HepG2 (cell line): ENCODE measurements around the gene AGK. TPM values are rescaled to one million over a fixed set of nuclear protein-coding genes. Genes with fewer than 3 reads are reported as not detected.

Source experiments
- ATAC-seq: fragments of 200-7000 bp; cut with Tn5 transposase; 3 replicates; pipeline ENCODE4 v1.9.1; 2020; ENCODE audit warnings: mild to moderate bottlenecking, moderate library complexity
- BruUV-seq: library from RNA; stranded (reverse); fragments of 400-500 nt; replicated peaks from 2 replicates; lab custom pipeline; 2021; lab: Mats Ljungman, UMichigan
- CTCF ChIA-PET: fragments of 300-600 bp; formaldehyde crosslinking; extraction: SDS; loops from one replicate; lab custom pipeline; 2021; ENCODE audit warnings: low total read pairs, inconsistent platforms, low intra/inter-chr PET ratio; lab: Yijun Ruan, JAX
- POLR2A ChIA-PET: fragments of 350-600 bp; sonication (Branson Sonifier 250); formaldehyde crosslinking; loops from one replicate; lab custom pipeline; 2020; ENCODE audit warnings: antibody characterized with exemption, inconsistent platforms; lab: Yijun Ruan, JAX
- DNase-seq: peaks from one replicate; pipeline ENCODE4 v3.0.0-alpha.2; 2015; ENCODE audit warnings: low spot score
- FAIRE-seq: peaks from 3 replicates; lab custom pipeline; 2011; peaks lifted over from hg19 to GRCh38; lab: Jason Lieb, UNC
- H2AFZ ChIP-seq: one replicate; pipeline ENCODE4 v1.6.1; 2011; ENCODE audit warnings: low read length, inconsistent platforms
- H3K27ac ChIP-seq: fragments of 300-600 bp; 3 replicates; pipeline ENCODE4 v1.8.0; 2011; ENCODE audit warnings: mixed run types, mild to moderate bottlenecking, mixed read lengths, low read length, inconsistent platforms; ENCODE audit not compliant: insufficient read depth; ENCODE audit errors: extremely low read length
- H3K27me3 ChIP-seq, 2 experiments: fragments of 200-600 bp in 1 of 2; 2 replicates in 1 of 2; 3 replicates in 1 of 2; pipeline versions ENCODE4 v1.6.0 to v1.8.0; 2011; ENCODE audit warnings: low read length in 2 of 2, mild to moderate bottlenecking in 2 of 2, moderate library complexity in 2 of 2, inconsistent platforms in 1 of 2; ENCODE audit not compliant: insufficient read depth in 2 of 2, control insufficient read depth in 1 of 2
- H3K36me3 ChIP-seq, 2 experiments: fragments of 200-600 bp in 1 of 2; replicated peaks in 1 of 2; 2 replicates in 1 of 2; 3 replicates in 1 of 2; pipeline versions ENCODE4 v1.5.1 to v1.8.0; 2011; ENCODE audit warnings: low read length in 2 of 2, inconsistent platforms in 1 of 2; ENCODE audit not compliant: insufficient read depth in 2 of 2, control insufficient read depth in 1 of 2
- H3K4me1 ChIP-seq: 2 replicates; pipeline ENCODE4 v1.5.1; 2012; ENCODE audit warnings: low read length, inconsistent platforms; ENCODE audit not compliant: insufficient read depth
- H3K4me2 ChIP-seq: 2 replicates; pipeline ENCODE4 v1.6.0; 2011; ENCODE audit warnings: low read depth, low read length, inconsistent platforms
- H3K4me3 ChIP-seq, 3 experiments: fragments of 200-600 bp in 1 of 3; sonication (generic), shearing (Covaris generic) in 1 of 3; replicated peaks in 1 of 3; 2 replicates each; pipeline ENCODE4 v1.5.1; 2011 to 2016; ENCODE audit warnings: low read length in 3 of 3, inconsistent platforms in 2 of 3, low read depth in 2 of 3, mild to moderate bottlenecking in 2 of 3, control low read depth in 1 of 3, mixed read lengths in 1 of 3; ENCODE audit not compliant: insufficient read depth in 1 of 3
- H3K79me2 ChIP-seq: one replicate; pipeline ENCODE4 v1.6.1; 2011; ENCODE audit warnings: low read length, inconsistent platforms; ENCODE audit not compliant: insufficient read depth
- H3K9ac ChIP-seq: 2 replicates; pipeline ENCODE4 v1.6.0; 2011; ENCODE audit warnings: mild to moderate bottlenecking, low read depth, low read length, inconsistent platforms; ENCODE audit not compliant: insufficient read depth
- H3K9me3 ChIP-seq: 2 replicates; pipeline ENCODE4 v1.5.1; 2012; ENCODE audit warnings: mild to moderate bottlenecking, low read length
- H4K20me1 ChIP-seq: 2 replicates; pipeline ENCODE4 v1.6.0; 2011; ENCODE audit warnings: inconsistent platforms, mild to moderate bottlenecking, low read length, moderate library complexity; ENCODE audit not compliant: insufficient read depth
- CAMTA2 ChIP-seq: sonication (generic); formaldehyde crosslinking; IDR thresholded peaks from 2 replicates; pipeline ENCODE4 v1.4.0; 2020; ENCODE audit warnings: mild to moderate bottlenecking, missing genetic modification reagents, borderline replicate concordance
- CC2D1A ChIP-seq: sonication (generic); formaldehyde crosslinking; IDR thresholded peaks from 2 replicates; pipeline ENCODE4 v1.8.1; 2023; ENCODE audit warnings: mild to moderate bottlenecking, missing genetic modification reagents
- ELK4 ChIP-seq: sonication (generic); formaldehyde crosslinking; IDR thresholded peaks from 2 replicates; pipeline ENCODE4 v1.9.0; 2021; ENCODE audit warnings: missing genetic modification reagents, borderline replicate concordance
- FOXP4 ChIP-seq: sonication (generic); formaldehyde crosslinking; IDR thresholded peaks from 2 replicates; pipeline ENCODE4 v1.4.0; 2020; ENCODE audit warnings: missing genetic modification reagents
- HNF4G ChIP-seq, 2 experiments: sonication (generic) in 1 of 2; formaldehyde crosslinking in 1 of 2; IDR thresholded peaks; 2 replicates each; pipeline versions ENCODE4 v1.4.0 to v1.6.1; 2011 to 2020; ENCODE audit warnings: borderline replicate concordance in 2 of 2, low read depth in 2 of 2, mild to moderate bottlenecking in 2 of 2, low read length in 1 of 2, missing genetic modification reagents in 1 of 2, moderate library complexity in 1 of 2
- IRX3 ChIP-seq: sonication (generic); formaldehyde crosslinking; IDR thresholded peaks from 2 replicates; pipeline ENCODE4 v1.8.1; 2023; ENCODE audit warnings: mild to moderate bottlenecking, low read depth, missing genetic modification reagents, borderline replicate concordance
- MAFF ChIP-seq: IDR thresholded peaks from 2 replicates; pipeline ENCODE4 v1.6.1; 2011; ENCODE audit warnings: low read depth, low read length, improper control_type of control experiment
- MED13 ChIP-seq: sonication (generic); formaldehyde crosslinking; IDR thresholded peaks from 2 replicates; pipeline ENCODE4 v1.5.0; 2020; ENCODE audit warnings: missing genetic modification reagents
- MTF2 ChIP-seq: sonication (generic); formaldehyde crosslinking; IDR thresholded peaks from 2 replicates; pipeline ENCODE4 v1.5.0; 2020; ENCODE audit warnings: missing genetic modification reagents, borderline replicate concordance
- SOX5 ChIP-seq: IDR thresholded peaks from 2 replicates; pipeline ENCODE4 v1.6.1; 2016; ENCODE audit warnings: borderline replicate concordance
- ZBTB20 ChIP-seq: sonication (generic); formaldehyde crosslinking; IDR thresholded peaks from 2 replicates; pipeline ENCODE4 v1.8.1; 2023; ENCODE audit warnings: missing genetic modification reagents, low read depth, mild to moderate bottlenecking, borderline replicate concordance
- ZC3H13 ChIP-seq: sonication (generic); formaldehyde crosslinking; IDR thresholded peaks from 2 replicates; pipeline ENCODE4 v1.8.1; 2023; ENCODE audit warnings: mild to moderate bottlenecking, missing genetic modification reagents, moderate library complexity
- ZNF138 ChIP-seq: sonication (generic); formaldehyde crosslinking; IDR thresholded peaks from 2 replicates; pipeline ENCODE4 v1.5.0; 2020; ENCODE audit warnings: mild to moderate bottlenecking, low read depth, missing genetic modification reagents
- ZNF180 ChIP-seq: sonication (generic); formaldehyde crosslinking; IDR thresholded peaks from 2 replicates; pipeline ENCODE4 v1.4.0; 2020; ENCODE audit warnings: low read depth, missing genetic modification reagents, borderline replicate concordance
- ZNF335 ChIP-seq: sonication (generic); formaldehyde crosslinking; IDR thresholded peaks from 2 replicates; pipeline ENCODE4 v1.4.0; 2020; ENCODE audit warnings: missing genetic modification reagents
- ZNF652 ChIP-seq: IDR thresholded peaks from 2 replicates; pipeline ENCODE4 v1.6.1; 2016; ENCODE audit warnings: low read depth, borderline replicate concordance
- ZNF674 ChIP-seq: sonication (generic); formaldehyde crosslinking; IDR thresholded peaks from 2 replicates; pipeline ENCODE4 v1.5.0; 2020; ENCODE audit warnings: low read depth, mild to moderate bottlenecking, missing genetic modification reagents
- WGBS: methylation state at CpG from one replicate; pipeline ENCODE4 v1.1.6; 2017; ENCODE audit warnings: low lambda C conversion rate; 5-methylcytosine and 5-hydroxymethylcytosine counted together
- in situ Hi-C: cut with HindIII; loops from 2 replicates; pipeline ENCODE4 v1.10.0; 2017; ENCODE audit warnings: low pct_unique_long_range_greater_than_20kb; ENCODE audit not compliant: extremely low pct_ligation_motif_present
- intact Hi-C: fragments of 100-400 bp; cut with micrococcal nuclease; formaldehyde crosslinking; loops from one replicate; pipeline ENCODE4 v1.10.0; 2022; ENCODE audit not compliant: unreplicated experiment
- polyA plus RNA-seq, 8 experiments: library from polyadenylated mRNA; depleted of rRNA in 3 of 8; stranded (reverse) in 7 of 8; unstranded in 1 of 8; fragments of >200 nt; fragmentation: Illumina TruSeq in 4 of 8; extraction: Trizol in 4 of 8; gene quantifications; 2 replicates each; pipeline versions ENCODE4 v1.2.1 to v1.2.3, GENCODE V29; 2011 to 2016; ENCODE audit warnings: low read depth in 4 of 8, missing spikeins in 1 of 8, mixed read lengths in 1 of 8; ENCODE audit not compliant: insufficient read depth in 1 of 8
- total RNA-seq, 5 experiments: library from RNA; depleted of rRNA; stranded (reverse); fragments of >200 nt; fragmentation: Illumina TruSeq; extraction: Trizol; gene quantifications; 2 replicates each; pipeline ENCODE4 v1.2.3, GENCODE V29; 2016; ENCODE audit warnings: low read depth in 1 of 5
- TF ChIP-seq, protein P1 (sequence below): IDR thresholded peaks from 2 replicates; pipeline ENCODE4 v1.6.1; 2012; ENCODE audit warnings: low read length, improper control_type of control experiment
- TF ChIP-seq, protein P2 (sequence below): sonication (generic); formaldehyde crosslinking; IDR thresholded peaks from 2 replicates; pipeline ENCODE4 v1.8.0; 2022; ENCODE audit warnings: mild to moderate bottlenecking, missing genetic modification reagents, moderate library complexity

Gene AGK
- total and polyA plus RNA-seq, 2 of the 13 experiments (the other 11 are each of a cell fraction or from before 2014, with no cell fraction given), result 23.7 to 30.1 TPM

- FAIRE-seq, result no peak
- no peaks in the 10 kb centered on the region for H3K36me3 ChIP-seq
- BruUV-seq, result no TSS peak
- POLR2A ChIA-PET, result no interaction called here
- no peaks in the 10 kb centered on the region for H3K79me2 ChIP-seq
- peaks cover 8% of the 10 kb centered on the region; the same call in 1 of the 2 replicates for H3K4me1 ChIP-seq
- no peak for ATAC-seq
- H3K4me2 ChIP-seq, result no peak overlapping the region
- intact Hi-C loops, result no loop called here
- H3K9ac ChIP-seq, result no peak overlapping the region
- H2AFZ ChIP-seq, result no peak overlapping the region
- DNase-seq, result no peak
- TF ChIP-seq MAFF (no peak), ZNF180 (CRISPR knock-in tag) (no peak), ZBTB20 (CRISPR knock-in tag) (no peak), SOX5 (no peak), ZNF138 (CRISPR knock-in tag) (no peak), ELK4 (no peak), ZC3H13 (CRISPR knock-in tag) (no peak), CC2D1A (CRISPR knock-in tag) (no peak), FOXP4 (no peak), ZNF335 (CRISPR knock-in tag) (no peak), MED13 (CRISPR knock-in tag) (no peak), ZNF674 (CRISPR knock-in tag) (no peak), IRX3 (no peak), CAMTA2 (CRISPR knock-in tag) (no peak), HNF4G (IDR thresholded peaks at IDR 0.05; ENCODE audit: borderline replicate concordance, low read depth, low read length) (no peak), HNF4G (CRISPR knock-in tag; IDR thresholded peaks at IDR 0.05; ENCODE audit: borderline replicate concordance, low read depth) (no peak), MTF2 (CRISPR knock-in tag) (no peak), ZNF652 (CRISPR knock-in tag) (no peak)
- TF ChIP-seq, protein P1, sequence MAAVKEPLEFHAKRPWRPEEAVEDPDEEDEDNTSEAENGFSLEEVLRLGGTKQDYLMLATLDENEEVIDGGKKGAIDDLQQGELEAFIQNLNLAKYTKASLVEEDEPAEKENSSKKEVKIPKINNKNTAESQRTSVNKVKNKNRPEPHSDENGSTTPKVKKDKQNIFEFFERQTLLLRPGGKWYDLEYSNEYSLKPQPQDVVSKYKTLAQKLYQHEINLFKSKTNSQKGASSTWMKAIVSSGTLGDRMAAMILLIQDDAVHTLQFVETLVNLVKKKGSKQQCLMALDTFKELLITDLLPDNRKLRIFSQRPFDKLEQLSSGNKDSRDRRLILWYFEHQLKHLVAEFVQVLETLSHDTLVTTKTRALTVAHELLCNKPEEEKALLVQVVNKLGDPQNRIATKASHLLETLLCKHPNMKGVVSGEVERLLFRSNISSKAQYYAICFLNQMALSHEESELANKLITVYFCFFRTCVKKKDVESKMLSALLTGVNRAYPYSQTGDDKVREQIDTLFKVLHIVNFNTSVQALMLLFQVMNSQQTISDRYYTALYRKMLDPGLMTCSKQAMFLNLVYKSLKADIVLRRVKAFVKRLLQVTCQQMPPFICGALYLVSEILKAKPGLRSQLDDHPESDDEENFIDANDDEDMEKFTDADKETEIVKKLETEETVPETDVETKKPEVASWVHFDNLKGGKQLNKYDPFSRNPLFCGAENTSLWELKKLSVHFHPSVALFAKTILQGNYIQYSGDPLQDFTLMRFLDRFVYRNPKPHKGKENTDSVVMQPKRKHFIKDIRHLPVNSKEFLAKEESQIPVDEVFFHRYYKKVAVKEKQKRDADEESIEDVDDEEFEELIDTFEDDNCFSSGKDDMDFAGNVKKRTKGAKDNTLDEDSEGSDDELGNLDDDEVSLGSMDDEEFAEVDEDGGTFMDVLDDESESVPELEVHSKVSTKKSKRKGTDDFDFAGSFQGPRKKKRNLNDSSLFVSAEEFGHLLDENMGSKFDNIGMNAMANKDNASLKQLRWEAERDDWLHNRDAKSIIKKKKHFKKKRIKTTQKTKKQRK, result no peak
- TF ChIP-seq, protein P2, sequence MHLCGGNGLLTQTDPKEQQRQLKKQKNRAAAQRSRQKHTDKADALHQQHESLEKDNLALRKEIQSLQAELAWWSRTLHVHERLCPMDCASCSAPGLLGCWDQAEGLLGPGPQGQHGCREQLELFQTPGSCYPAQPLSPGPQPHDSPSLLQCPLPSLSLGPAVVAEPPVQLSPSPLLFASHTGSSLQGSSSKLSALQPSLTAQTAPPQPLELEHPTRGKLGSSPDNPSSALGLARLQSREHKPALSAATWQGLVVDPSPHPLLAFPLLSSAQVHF (CRISPR knock-in tag), result no peak
- no peaks in the 10 kb centered on the region for H3K9me3 ChIP-seq
- peaks cover 2 to 56% of the 10 kb centered on the region in 2 experiments for H3K27me3 ChIP-seq
- no peak overlapping the region for H3K27ac ChIP-seq
- CTCF ChIA-PET, result no interaction called here
- in situ Hi-C loops, result no loop called here
- H4K20me1 ChIP-seq, result no peaks in the 10 kb centered on the region
- no peak overlapping the region for H3K4me3 ChIP-seq
- WGBS, result 31% methylated on average over 4 of the region's 4 CpGs
These were observed 35.3 kb upstream of the AGK start for GRCh38 chr7:141515941-141516340.
